Panc1 (cell line): ENCODE data around the gene KLK4. TPM values are rescaled to one million over a fixed set of nuclear protein-coding genes. Genes with fewer than 3 reads are reported as not detected.

Experiments
- ATAC-seq: fragments of 200-7000 bp; cut with Tn5 transposase; 2 replicates; pipeline ENCODE4 v1.9.1; 2020; ENCODE audit warnings: mild to moderate bottlenecking, moderate library complexity
- BruUV-seq: library from RNA; stranded (reverse); fragments of 400-500 nt; replicated peaks from 2 replicates; lab custom pipeline; 2021; lab: Mats Ljungman, UMichigan
- CTCF ChIA-PET: fragments of 300-600 bp; sonication (Branson Sonifier 250); formaldehyde crosslinking; loops from one replicate; lab custom pipeline; 2022; ENCODE audit warnings: antibody characterized with exemption; lab: Charles Lee
- POLR2A ChIA-PET: fragments of 300-600 bp; sonication (Branson Sonifier 250); formaldehyde crosslinking; loops from one replicate; lab custom pipeline; 2022; ENCODE audit warnings: antibody characterized with exemption; lab: Charles Lee
- DNase-seq: peaks from one replicate; pipeline ENCODE4 v3.0.0-alpha.2; 2010; ENCODE audit warnings: low read depth, low spot score
- H3K27ac ChIP-seq: 2 replicates; pipeline ENCODE4 v1.5.1; 2011; ENCODE audit warnings: mild to moderate bottlenecking, low read length, inconsistent platforms
- H3K27me3 ChIP-seq: fragments of 200-500 bp; sonication (Bioruptor generic); 2 replicates; pipeline ENCODE4 v1.6.0; 2014; ENCODE audit warnings: low read length, inconsistent platforms; ENCODE audit not compliant: control insufficient read depth, insufficient read depth
- H3K36me3 ChIP-seq: fragments of 200-500 bp; sonication (Bioruptor generic); 2 replicates; pipeline ENCODE4 v1.5.1; 2014; ENCODE audit warnings: inconsistent platforms, mild to moderate bottlenecking, low read length, moderate library complexity; ENCODE audit not compliant: control insufficient read depth, insufficient read depth
- H3K4me1 ChIP-seq: 2 replicates; pipeline ENCODE4 v1.5.1; 2011; ENCODE audit warnings: inconsistent platforms, mild to moderate bottlenecking, low read length, moderate library complexity; ENCODE audit not compliant: control insufficient read depth, insufficient read depth
- H3K4me3 ChIP-seq, 2 experiments: 2 replicates each; pipeline ENCODE4 v1.5.1; 2011 to 2012; ENCODE audit warnings: low read depth in 2 of 2, low read length in 2 of 2, mild to moderate bottlenecking in 2 of 2, inconsistent platforms in 1 of 2, moderate library complexity in 1 of 2
- H3K9me3 ChIP-seq: fragments of 200-500 bp; sonication (Bioruptor generic); 2 replicates; pipeline ENCODE4 v1.5.1; 2014; ENCODE audit warnings: low read depth, mild to moderate bottlenecking, inconsistent platforms, low read length, moderate library complexity; ENCODE audit not compliant: control insufficient read depth, insufficient read depth
- CTCF ChIP-seq: fragments of 450-650 bp; IDR thresholded peaks from 2 replicates; pipeline ENCODE4 v1.5.1; 2017; ENCODE audit warnings: mild to moderate bottlenecking
- POLR2AphosphoS5 ChIP-seq: IDR thresholded peaks from 2 replicates; pipeline ENCODE4 v1.6.1; 2012; ENCODE audit warnings: mild to moderate bottlenecking, low read depth, low read length, moderate library complexity
- REST ChIP-seq, 2 experiments: IDR thresholded peaks; 2 replicates each; pipeline ENCODE4 v1.6.1; 2011 to 2012; ENCODE audit warnings: low read depth in 2 of 2, control low read depth in 1 of 2, low read length in 1 of 2, mild to moderate bottlenecking in 1 of 2, moderate library complexity in 1 of 2; ENCODE audit not compliant: insufficient read depth in 1 of 2
- SIN3A ChIP-seq: IDR thresholded peaks from 2 replicates; pipeline ENCODE4 v1.6.1; 2012; ENCODE audit warnings: low read depth, mild to moderate bottlenecking, low read length, moderate library complexity, borderline replicate concordance; ENCODE audit not compliant: insufficient read depth
- TCF7L2 ChIP-seq: IDR thresholded peaks from 2 replicates; pipeline ENCODE4 v1.6.1; 2011; ENCODE audit warnings: mild to moderate bottlenecking, low read depth, low read length, inconsistent platforms
- in situ Hi-C: cut with HindIII; loops from 2 replicates; pipeline ENCODE4 v1.10.0; 2016; ENCODE audit warnings: low sequenced_read_pairs, low pct_unique_long_range_greater_than_20kb
- intact Hi-C: fragments of 100-400 bp; cut with micrococcal nuclease; formaldehyde crosslinking; loops from one replicate; pipeline ENCODE4 v1.10.0; 2022; ENCODE audit not compliant: unreplicated experiment
- total RNA-seq: library from RNA; stranded (reverse); gene quantifications from one replicate; pipeline ENCODE4 v1.2.1, GENCODE V29; 2021; ENCODE audit not compliant: unreplicated experiment

KLK4 gene
- total RNA-seq, 1 experiment from 2014 or later, result not detected

GRCh38 chr19:50924586-50924985, 13.4 kb upstream of the KLK4 start:
- ChIA-PET CTCF (interaction anchor here (0.7 kb wide), 1 partner anchor 95 kb away, joined by 6 read pairs; the partner anchor contains the start of gene KLK10), POLR2A (no interaction called here)
- Histone ChIP-seq H3K9me3 (no peaks in the 10 kb centered on the region), H3K4me1 (no peaks in the 10 kb centered on the region; the same call in 1 of the 2 replicates), H3K27me3 (peaks cover 5% of the 10 kb centered on the region; the same call in 1 of the 2 replicates), H3K36me3 (no peaks in the 10 kb centered on the region), H3K4me3 (no peak overlapping the region), H3K27ac (no peak overlapping the region)
- TF ChIP-seq SIN3A (no peak), CTCF (no peak)
- BruUV-seq, result no TSS peak
- intact Hi-C loops, result loop anchor here (5.0 to 10.0 kb wide), 2 partner anchors 127 to 170 kb away; no protein-coding TSS in a partner anchor
- ATAC-seq (no peak), DNase-seq (no peak)
- in situ Hi-C loops, result no loop called here

GRCh38 chr19:50922317-50922853, 11.2 kb upstream of the KLK4 start:
- Histone ChIP-seq H3K36me3 (no peaks in the 10 kb centered on the region), H3K4me3 (no peak overlapping the region), H3K4me1 (no peaks in the 10 kb centered on the region; the same call in 1 of the 2 replicates), H3K27ac (no peak overlapping the region), H3K9me3 (no peaks in the 10 kb centered on the region), H3K27me3 (peaks cover 5% of the 10 kb centered on the region; the same call in 1 of the 2 replicates)
- CTCF ChIA-PET, result interaction anchor here (0.6 to 1.1 kb wide), 6 partner anchors 10 to 384 kb away, joined by 3 to 4 read pairs (median 4); no protein-coding TSS in a partner anchor
- in situ Hi-C loops, result no loop called here
- intact Hi-C loops, result loop anchor here (5.0 to 10.0 kb wide), 2 partner anchors 125 to 172 kb away; no protein-coding TSS in a partner anchor
- no TSS peak for BruUV-seq
- TF ChIP-seq POLR2AphosphoS5 (no peak), REST (IDR thresholded peaks at IDR 0.05; ENCODE audit: insufficient read depth in 1 of 2, low read depth in 2 of 2, low read length in 1 of 2) (0 out of 4 replicates have a peak, but pooled peaks of 1 of the 2 experiments have one; percentile 20), SIN3A (no peak), CTCF (peak; percentile 84), TCF7L2 (no peak)
- POLR2A ChIA-PET, result no interaction called here
- ATAC-seq (peak; percentile 100), DNase-seq (no peak)
